Liver (tissue), 9 donors: ENCODE measurements around the gene PHF12. TPM values are rescaled to one million over a fixed set of nuclear protein-coding genes. Genes with fewer than 3 reads are reported as not detected.

Source experiments
- DNase-seq: peaks from one replicate; pipeline ENCODE4 v3.0.0-alpha.2; 2017; ENCODE audit warnings: low spot score
- H3K27ac ChIP-seq, 2 donors: one replicate each; pipeline ENCODE4 v1.7.0; 2013; ENCODE audit warnings: inconsistent platforms in 2 of 2, low read length in 2 of 2, control low read depth in 1 of 2, low read depth in 1 of 2, mild to moderate bottlenecking in 1 of 2
- H3K27me3 ChIP-seq, 4 donors: one replicate each; pipeline versions ENCODE4 v1.6.1 to v1.7.0; 2013; ENCODE audit warnings: low read length in 3 of 4, inconsistent platforms in 1 of 4, mild to moderate bottlenecking in 1 of 4, moderate library complexity in 1 of 4; ENCODE audit not compliant: control insufficient read depth in 4 of 4, insufficient read depth in 4 of 4
- H3K36me3 ChIP-seq, 4 donors: one replicate each; pipeline versions ENCODE4 v1.6.1 to v1.7.0; 2013; ENCODE audit warnings: low read length in 3 of 4, mild to moderate bottlenecking in 3 of 4, low read depth in 1 of 4, moderate library complexity in 1 of 4; ENCODE audit not compliant: control insufficient read depth in 4 of 4, insufficient read depth in 3 of 4
- H3K4me1 ChIP-seq, 4 donors: one replicate each; pipeline versions ENCODE4 v1.6.1 to v1.7.0; 2013; ENCODE audit warnings: low read length in 3 of 4, mild to moderate bottlenecking in 3 of 4, moderate library complexity in 1 of 4; ENCODE audit not compliant: control insufficient read depth in 4 of 4, insufficient read depth in 4 of 4
- H3K4me3 ChIP-seq, 3 donors: one replicate each; pipeline versions ENCODE4 v1.6.1 to v1.7.0; 2013; ENCODE audit warnings: low read length in 3 of 3, control low read depth in 1 of 3, low read depth in 1 of 3, mild to moderate bottlenecking in 1 of 3
- H3K9ac ChIP-seq, 2 donors: one replicate each; pipeline ENCODE4 v1.7.0; 2013; ENCODE audit warnings: low read length in 2 of 2, mild to moderate bottlenecking in 2 of 2, moderate library complexity in 2 of 2, control low read depth in 1 of 2, low read depth in 1 of 2
- H3K9me3 ChIP-seq, 4 donors: one replicate each; pipeline versions ENCODE4 v1.6.1 to v1.7.0; 2013; ENCODE audit warnings: low read length in 3 of 4; ENCODE audit not compliant: control insufficient read depth in 4 of 4
- CTCF ChIP-seq: fragments of 150-350 bp; IDR thresholded peaks from 2 replicates; pipeline ENCODE4 v1.5.1; 2017; ENCODE audit warnings: improper control_type of control experiment, low read depth, low read length; ENCODE audit not compliant: missing input control
- EGR1 ChIP-seq, 2 donors: IDR thresholded peaks; 2 replicates each; pipeline ENCODE4 v1.6.1; 2016 to 2018; ENCODE audit warnings: antibody characterized with exemption in 2 of 2, low read depth in 2 of 2
- FOXA1 ChIP-seq: IDR thresholded peaks from 2 replicates; pipeline ENCODE4 v1.6.1; 2016; ENCODE audit warnings: antibody characterized with exemption
- FOXA2 ChIP-seq: IDR thresholded peaks from 2 replicates; pipeline ENCODE4 v1.6.1; 2016; ENCODE audit warnings: antibody characterized with exemption
- GABPA ChIP-seq, 2 donors: IDR thresholded peaks in 1 of 2; conservative IDR thresholded peaks in 1 of 2; 2 replicates each; pipeline ENCODE4 v1.6.1; 2016; ENCODE audit warnings: antibody characterized with exemption in 2 of 2, mild to moderate bottlenecking in 1 of 2, moderate library complexity in 1 of 2
- HNF4A ChIP-seq, 2 donors: conservative IDR thresholded peaks; 2 replicates each; pipeline ENCODE4 v1.6.1; 2016; ENCODE audit warnings: antibody characterized with exemption in 2 of 2, mild to moderate bottlenecking in 2 of 2
- HNF4G ChIP-seq: IDR thresholded peaks from 2 replicates; pipeline ENCODE4 v1.6.1; 2016; ENCODE audit warnings: antibody characterized with exemption
- JUND ChIP-seq, 2 donors: IDR thresholded peaks; 2 replicates each; pipeline ENCODE4 v1.6.1; 2016; ENCODE audit warnings: antibody characterized with exemption in 2 of 2
- NR2F2 ChIP-seq: IDR thresholded peaks from 2 replicates; pipeline ENCODE4 v1.6.1; 2016; ENCODE audit warnings: antibody characterized with exemption
- RAD21 ChIP-seq, 2 donors: IDR thresholded peaks; 2 replicates each; pipeline ENCODE4 v1.6.1; 2016; ENCODE audit warnings: antibody characterized with exemption in 2 of 2, mild to moderate bottlenecking in 2 of 2
- RXRA ChIP-seq, 2 donors: IDR thresholded peaks; 2 replicates each; pipeline ENCODE4 v1.6.1; 2017 to 2018; ENCODE audit warnings: antibody characterized with exemption in 2 of 2, mild to moderate bottlenecking in 1 of 2
- SP1 ChIP-seq: IDR thresholded peaks from 2 replicates; pipeline ENCODE4 v1.6.1; 2018; ENCODE audit warnings: antibody characterized with exemption, mild to moderate bottlenecking
- YY1 ChIP-seq: IDR thresholded peaks from 2 replicates; pipeline ENCODE4 v1.6.1; 2016; ENCODE audit warnings: antibody characterized with exemption, mild to moderate bottlenecking
- ZBTB33 ChIP-seq: IDR thresholded peaks from 2 replicates; pipeline ENCODE4 v1.6.1; 2016; ENCODE audit warnings: antibody characterized with exemption
- WGBS: extraction: QIAGEN DNeasy Blood & Tissue Kit; methylation state at CpG from one replicate; pipeline ENCODE4 v1.1.7; 2013; 5-methylcytosine and 5-hydroxymethylcytosine counted together
- polyA plus RNA-seq, 2 donors: library from polyadenylated mRNA; stranded (reverse) in 1 of 2; unstranded in 1 of 2; fragments of 200-250 nt in 1 of 2; fragments of >200 nt in 1 of 2; fragmentation: Nextera tagmentation in 1 of 2; extraction: Ambion mirVana in 1 of 2; gene quantifications; one replicate each; pipeline versions ENCODE4 v1.2.1 to v1.2.3, GENCODE V29; 2013 to 2015
- total RNA-seq, 2 donors: library from RNA; depleted of rRNA; stranded (reverse); fragments of >200 nt; gene quantifications; one replicate each; pipeline ENCODE4 v1.2.3, GENCODE V29; 2014
- TF ChIP-seq, protein P1 (sequence below): IDR thresholded peaks from 2 replicates; pipeline ENCODE4 v1.6.1; 2016; ENCODE audit warnings: antibody characterized with exemption
- TF ChIP-seq, protein P2 (sequence below): IDR thresholded peaks from 2 replicates; pipeline ENCODE4 v1.6.1; 2016; ENCODE audit warnings: antibody characterized with exemption, mild to moderate bottlenecking
- donor health status: healthy.
- donor health status: healthy.
- donor health status: healthy.
- donor health status: healthy.
- donor health status: healthy.

Gene PHF12
- total and polyA plus RNA-seq, 4 donors = 4.3 to 21.3 (median 11.7) TPM

GRCh38 chr17:28997806-28998205 is 46.5 kb upstream of the PHF12 start:
- Histone ChIP-seq H3K27me3 (no peaks in the 10 kb centered on the region), H3K9ac (no peak overlapping the region), H3K4me3 (no peak overlapping the region), H3K9me3 (no peaks in the 10 kb centered on the region), H3K36me3 (no peaks in the 10 kb centered on the region), H3K4me1 (peaks cover 8 to 14% (median 13%) of the 10 kb centered on the region in 4 donors), H3K27ac (no peak overlapping the region)
- TF ChIP-seq CTCF (no peak), YY1 (no peak), RAD21 (IDR thresholded peaks at IDR 0.05) (no peak), JUND (IDR thresholded peaks at IDR 0.05) (no peak), GABPA (IDR thresholded peaks at IDR 0.05 in 1 of 2, conservative IDR thresholded peaks at IDR 0.05 in 1 of 2) (no peak), SP1 (no peak), ZBTB33 (no peak), FOXA1 (no peak), FOXA2 (no peak), EGR1 (IDR thresholded peaks at IDR 0.05; ENCODE audit: low read depth in 2 of 2) (no peak), HNF4A (conservative IDR thresholded peaks at IDR 0.05) (no peak), HNF4G (no peak), RXRA (IDR thresholded peaks at IDR 0.05) (no peak), NR2F2 (no peak)
- TF ChIP-seq, protein P1, sequence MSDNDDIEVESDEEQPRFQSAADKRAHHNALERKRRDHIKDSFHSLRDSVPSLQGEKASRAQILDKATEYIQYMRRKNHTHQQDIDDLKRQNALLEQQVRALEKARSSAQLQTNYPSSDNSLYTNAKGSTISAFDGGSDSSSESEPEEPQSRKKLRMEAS = no peak
- TF ChIP-seq, protein P2, sequence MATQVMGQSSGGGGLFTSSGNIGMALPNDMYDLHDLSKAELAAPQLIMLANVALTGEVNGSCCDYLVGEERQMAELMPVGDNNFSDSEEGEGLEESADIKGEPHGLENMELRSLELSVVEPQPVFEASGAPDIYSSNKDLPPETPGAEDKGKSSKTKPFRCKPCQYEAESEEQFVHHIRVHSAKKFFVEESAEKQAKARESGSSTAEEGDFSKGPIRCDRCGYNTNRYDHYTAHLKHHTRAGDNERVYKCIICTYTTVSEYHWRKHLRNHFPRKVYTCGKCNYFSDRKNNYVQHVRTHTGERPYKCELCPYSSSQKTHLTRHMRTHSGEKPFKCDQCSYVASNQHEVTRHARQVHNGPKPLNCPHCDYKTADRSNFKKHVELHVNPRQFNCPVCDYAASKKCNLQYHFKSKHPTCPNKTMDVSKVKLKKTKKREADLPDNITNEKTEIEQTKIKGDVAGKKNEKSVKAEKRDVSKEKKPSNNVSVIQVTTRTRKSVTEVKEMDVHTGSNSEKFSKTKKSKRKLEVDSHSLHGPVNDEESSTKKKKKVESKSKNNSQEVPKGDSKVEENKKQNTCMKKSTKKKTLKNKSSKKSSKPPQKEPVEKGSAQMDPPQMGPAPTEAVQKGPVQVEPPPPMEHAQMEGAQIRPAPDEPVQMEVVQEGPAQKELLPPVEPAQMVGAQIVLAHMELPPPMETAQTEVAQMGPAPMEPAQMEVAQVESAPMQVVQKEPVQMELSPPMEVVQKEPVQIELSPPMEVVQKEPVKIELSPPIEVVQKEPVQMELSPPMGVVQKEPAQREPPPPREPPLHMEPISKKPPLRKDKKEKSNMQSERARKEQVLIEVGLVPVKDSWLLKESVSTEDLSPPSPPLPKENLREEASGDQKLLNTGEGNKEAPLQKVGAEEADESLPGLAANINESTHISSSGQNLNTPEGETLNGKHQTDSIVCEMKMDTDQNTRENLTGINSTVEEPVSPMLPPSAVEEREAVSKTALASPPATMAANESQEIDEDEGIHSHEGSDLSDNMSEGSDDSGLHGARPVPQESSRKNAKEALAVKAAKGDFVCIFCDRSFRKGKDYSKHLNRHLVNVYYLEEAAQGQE = no peak
- WGBS = 94% methylated on average over 1 of the region's 1 CpG
- no peak for DNase-seq

DNA sequence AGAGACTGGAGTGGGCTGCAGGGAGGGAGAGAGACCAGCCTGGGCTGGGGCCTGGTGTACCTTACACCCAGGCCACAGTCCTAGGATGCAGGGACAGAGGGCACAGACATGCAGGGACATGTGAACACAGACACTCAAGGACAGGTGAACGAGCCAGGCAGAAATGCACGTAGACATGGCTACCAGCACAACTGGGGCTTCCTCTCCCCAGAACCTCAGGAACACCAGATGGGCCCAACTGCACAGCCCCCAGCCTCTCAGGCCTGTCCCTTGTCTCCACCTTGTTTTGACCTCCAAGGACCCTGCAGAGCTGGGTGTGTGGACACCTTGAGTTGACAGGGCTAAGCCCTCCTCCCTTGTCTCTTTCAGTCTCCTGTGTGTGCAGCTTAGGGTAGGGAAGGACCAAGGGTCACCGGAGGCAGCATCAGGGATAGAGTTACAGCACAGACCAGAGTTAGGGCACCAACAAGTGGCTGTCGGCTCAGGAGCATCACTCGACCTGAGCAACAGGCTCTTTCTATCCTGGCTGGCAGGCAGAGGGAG is 45.3 kb upstream of the PHF12 start:
- Histone ChIP-seq H3K27ac (no peak overlapping the region), H3K4me1 (peaks cover 14 to 25% (median 24%) of the 10 kb centered on the region in 4 donors), H3K9ac (no peak overlapping the region), H3K27me3 (no peaks in the 10 kb centered on the region), H3K9me3 (no peaks in the 10 kb centered on the region), H3K4me3 (no peak overlapping the region), H3K36me3 (no peaks in the 10 kb centered on the region)
- TF ChIP-seq FOXA2 (no peak), YY1 (no peak), EGR1 (IDR thresholded peaks at IDR 0.05; ENCODE audit: low read depth in 2 of 2) (no peak), HNF4A (conservative IDR thresholded peaks at IDR 0.05) (no peak), RXRA (IDR thresholded peaks at IDR 0.05) (no peak)
- TF ChIP-seq, protein P2 = no peak
- no peak for DNase-seq
- 77% methylated on average over 5 of the region's 5 CpGs for WGBS
